NK-92 treated with Interleukin-12 subunit alpha and Interleukin-12 subunit beta, amount 100 ng/mL, for 24 hours (cell line): Measurements from ENCODE around the gene PPP2R2D.
"Not testable (repeated sequence)": the region's sequence is repeated elsewhere in the genome, so short reads cannot be mapped to it uniquely, and the experiment has no call there.

Source experiments
- DNase-seq: peaks from one replicate; lab custom pipeline; 2025; lab: John Stamatoyannopoulos, UW

PPP2R2D gene

GRCh38 chr10:131908151-131908550, 7.3 kb downstream of the PPP2R2D start:
- no peak for DNase-seq

DNA sequence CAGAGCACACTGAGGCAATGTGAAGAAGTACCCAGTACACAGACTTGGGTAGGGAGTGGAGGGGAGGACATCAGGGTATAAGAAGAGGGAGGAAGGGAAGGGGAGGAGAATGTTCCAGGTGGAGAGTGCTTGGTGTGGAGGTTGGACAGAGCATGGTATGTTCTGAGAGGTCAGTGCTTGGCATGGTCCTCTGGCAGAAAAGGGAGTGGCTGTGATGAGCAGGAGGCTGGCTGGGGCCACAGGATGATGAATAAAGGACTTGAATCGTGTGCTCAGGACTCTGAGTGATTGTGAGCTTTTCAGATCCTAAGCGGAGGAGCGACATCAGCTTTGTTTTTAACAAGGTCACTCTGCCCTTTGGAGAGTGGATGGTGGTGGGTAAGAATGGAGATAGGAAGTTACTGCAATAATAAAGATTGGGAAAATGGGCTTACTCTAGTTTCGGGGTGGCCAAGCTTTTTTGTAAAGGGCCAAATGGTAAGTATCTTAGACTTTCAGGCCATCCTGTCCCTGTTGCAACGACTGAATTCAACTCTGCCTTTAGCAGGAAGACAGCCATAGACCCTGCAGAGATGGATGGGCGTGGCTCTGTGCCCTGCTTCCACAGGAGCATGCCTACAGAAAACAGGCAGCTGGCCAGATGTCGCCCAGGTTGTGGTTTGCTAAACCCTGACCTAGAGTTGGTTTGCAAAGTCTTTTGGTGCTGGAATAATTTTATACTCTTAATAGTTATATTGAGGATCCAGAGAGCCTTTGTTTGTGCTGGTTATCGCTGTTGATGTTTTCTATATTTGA, 8.4 kb downstream of the PPP2R2D start:
- no peak for DNase-seq

DNA sequence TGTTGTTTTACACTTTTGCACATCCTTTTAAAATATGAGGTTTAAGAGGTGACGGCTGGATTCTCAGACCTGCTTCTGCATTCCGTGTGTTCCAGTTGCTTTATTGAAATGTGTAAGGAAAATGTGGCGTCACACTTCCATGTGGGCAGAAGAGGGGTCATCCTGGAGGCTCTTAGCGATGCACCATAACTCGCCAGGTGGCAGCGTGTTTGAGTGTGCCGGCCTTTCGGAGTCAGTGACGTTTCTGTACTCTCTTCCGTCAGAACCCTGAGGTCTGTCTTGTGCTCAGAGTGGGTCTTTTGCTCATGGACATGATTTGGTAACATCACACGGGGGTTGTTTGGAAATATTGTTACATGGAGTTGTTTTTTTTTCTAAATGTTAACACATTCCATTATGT, 9.1 kb downstream of the PPP2R2D start:
- no peak for DNase-seq

DNA sequence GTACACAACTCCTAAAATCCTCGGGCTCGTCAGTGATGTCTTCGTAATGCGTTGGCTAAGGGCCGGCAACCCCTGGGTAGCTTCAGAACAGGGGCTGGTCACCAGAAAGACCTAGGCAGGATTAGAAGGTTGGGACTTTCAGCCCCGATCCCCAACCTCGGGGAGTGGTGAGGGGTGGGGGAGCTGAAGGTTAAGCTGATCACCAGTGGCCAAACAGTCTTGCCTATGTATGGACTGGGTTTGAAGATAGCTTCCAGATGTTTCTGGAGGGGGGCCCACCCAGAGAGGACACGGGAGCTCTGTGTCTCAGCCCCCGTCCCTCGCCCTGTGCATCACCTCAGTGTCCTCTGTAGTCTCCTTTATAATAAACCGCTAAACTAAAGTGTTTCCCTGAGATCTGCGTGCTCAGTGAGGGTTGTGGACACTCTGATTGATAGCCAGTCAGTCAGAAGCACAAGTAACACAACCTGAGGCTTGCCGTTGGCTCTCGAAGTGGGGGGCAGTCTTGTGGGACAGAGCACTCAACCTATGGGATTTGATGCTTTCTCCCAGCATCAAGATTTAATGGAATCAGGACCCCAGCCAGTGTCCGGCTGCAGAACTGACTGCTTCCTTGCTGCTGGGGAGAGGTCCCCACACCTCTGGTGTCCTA, 10.0 kb downstream of the PPP2R2D start:
- DNase-seq = no peak

DNA sequence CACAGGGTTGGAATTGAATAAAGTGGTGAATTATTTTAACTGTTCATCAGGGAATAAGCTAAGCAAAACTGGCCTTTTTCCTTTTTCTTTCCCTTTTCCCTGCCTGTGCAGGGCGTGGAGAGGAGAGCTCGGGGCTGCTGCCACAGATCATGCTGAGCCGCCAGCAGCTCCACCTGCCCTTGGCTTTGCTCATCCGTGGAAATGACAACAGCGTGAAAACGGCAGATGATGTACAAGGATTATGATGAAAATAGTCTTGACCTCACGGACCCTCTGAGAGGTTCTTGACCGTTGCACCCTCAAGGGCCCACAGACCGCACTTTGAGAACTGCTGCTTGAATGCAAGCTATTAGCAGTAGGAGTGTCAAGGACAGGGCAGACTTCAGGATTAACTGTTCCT, 10.6 kb downstream of the PPP2R2D start:
- DNase-seq = no peak

GRCh38 chr10:131912620-131913019, 11.8 kb downstream of the PPP2R2D start:
- DNase-seq = no peak

DNA sequence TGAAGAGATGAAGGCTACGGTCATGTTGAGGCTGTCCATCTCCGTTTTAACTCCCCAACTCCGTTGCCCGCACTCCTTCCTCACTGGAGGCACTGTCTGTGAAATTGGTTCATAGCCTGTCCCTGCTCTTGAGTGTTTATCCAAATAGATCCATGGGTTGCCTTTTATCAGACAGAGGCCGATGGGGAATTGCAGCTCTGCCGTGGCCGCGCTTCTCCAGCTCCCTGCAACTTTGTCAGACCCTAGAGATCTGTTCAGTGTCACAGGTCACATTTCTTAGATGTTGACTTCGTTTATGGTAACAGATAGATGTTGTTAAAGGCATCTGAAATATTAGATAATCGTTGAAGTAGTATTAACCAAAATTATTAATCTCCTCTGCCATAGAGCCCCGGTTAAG, 14.7 kb downstream of the PPP2R2D start:
- DNase-seq = no peak

GRCh38 chr10:131915990-131916766, 15.4 kb downstream of the PPP2R2D start:
- no peak for DNase-seq

GRCh38 chr10:131916767-131917160, 16.0 kb downstream of the PPP2R2D start:
- DNase-seq = not testable (repeated sequence)

DNA sequence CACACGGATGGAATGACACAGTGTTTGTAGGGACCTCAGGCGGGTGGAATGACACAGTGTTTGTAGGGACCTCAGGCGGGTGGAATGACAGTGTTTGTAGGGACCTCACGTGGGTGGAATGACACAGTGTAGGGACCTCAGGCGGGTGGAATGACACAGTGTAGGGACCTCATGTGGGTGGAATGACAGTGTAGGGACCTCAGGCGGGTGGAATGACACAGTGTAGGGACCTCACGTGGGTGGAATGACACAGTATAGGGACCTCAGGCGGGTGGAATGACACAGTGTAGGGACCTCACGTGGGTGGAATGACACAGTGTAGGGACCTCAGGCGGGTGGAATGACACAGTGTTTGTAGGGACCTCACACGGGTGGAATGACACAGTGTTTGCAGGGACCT, 16.7 kb downstream of the PPP2R2D start:
- not testable (repeated sequence) for DNase-seq

- DNase-seq = not testable (repeated sequence)
Measured at GRCh38 chr10:131919461-131919860, 18.7 kb downstream of the PPP2R2D start.

- DNase-seq = no peak
Measured at GRCh38 chr10:131920151-131920550, 19.3 kb downstream of the PPP2R2D start.

DNA sequence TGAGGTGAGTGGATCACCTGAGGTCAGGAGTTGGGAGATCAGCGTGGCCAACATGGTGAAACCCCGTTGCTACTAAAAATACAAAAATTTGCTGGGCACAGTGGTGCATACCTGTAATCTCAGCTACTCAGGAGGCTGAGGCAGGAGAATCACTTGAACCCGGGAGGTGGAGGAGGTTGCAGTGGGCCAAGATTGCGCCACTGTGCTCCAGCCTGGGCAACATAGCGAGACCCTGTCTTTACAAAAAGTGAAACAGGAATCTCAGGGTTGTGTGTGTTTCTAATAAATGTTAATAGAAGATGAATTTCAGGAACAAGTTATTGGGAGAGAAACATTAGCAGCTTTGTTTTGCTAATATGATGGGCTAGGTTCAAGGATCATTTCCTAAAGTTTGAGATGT, 19.9 kb downstream of the PPP2R2D start:
- no peak for DNase-seq

DNA sequence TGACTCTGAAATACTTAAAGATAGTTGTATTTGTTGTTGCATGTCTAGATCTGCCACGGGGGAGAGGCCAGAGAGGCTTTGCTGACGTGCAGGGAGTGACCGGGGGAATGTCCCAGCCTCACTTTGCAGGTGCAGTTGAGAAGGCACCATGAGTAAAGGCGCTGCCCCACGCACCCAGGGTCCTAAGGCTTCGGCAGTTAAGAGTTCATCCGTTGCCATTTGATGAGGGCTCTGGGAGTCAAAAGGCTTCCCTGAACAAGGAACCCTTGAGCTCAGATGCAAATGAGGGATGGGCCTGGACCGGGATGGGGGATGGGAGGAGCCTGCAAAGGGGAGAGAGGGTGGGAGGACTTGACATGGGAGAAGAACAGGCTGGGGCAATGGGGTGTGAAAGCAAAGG, 20.4 kb downstream of the PPP2R2D start:
- DNase-seq = no peak

- no peak for DNase-seq
Measured at GRCh38 chr10:131923038-131923756, 22.4 kb downstream of the PPP2R2D start.

GRCh38 chr10:131925011-131925649, 24.3 kb downstream of the PPP2R2D start:
- DNase-seq = no peak

DNA sequence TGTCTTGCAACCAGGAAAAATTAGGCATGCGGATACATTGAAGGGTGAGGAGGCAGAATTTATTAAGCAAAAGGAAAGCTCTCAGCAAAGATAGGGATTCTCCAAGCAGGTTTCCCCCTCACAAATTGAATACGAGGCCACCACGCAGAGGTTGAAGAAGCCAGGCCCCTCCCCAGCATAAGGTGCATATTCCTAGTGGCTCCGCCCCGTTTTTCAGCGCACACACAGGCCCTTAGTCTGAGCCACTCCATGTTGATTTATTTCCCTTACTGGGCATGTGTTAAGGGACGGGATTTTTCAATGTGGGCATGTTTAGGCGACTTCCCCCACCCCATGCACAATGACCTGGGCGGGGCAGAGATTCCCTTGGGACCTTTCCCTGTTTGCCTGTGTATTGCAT, 24.9 kb downstream of the PPP2R2D start:
- DNase-seq = no peak

DNA sequence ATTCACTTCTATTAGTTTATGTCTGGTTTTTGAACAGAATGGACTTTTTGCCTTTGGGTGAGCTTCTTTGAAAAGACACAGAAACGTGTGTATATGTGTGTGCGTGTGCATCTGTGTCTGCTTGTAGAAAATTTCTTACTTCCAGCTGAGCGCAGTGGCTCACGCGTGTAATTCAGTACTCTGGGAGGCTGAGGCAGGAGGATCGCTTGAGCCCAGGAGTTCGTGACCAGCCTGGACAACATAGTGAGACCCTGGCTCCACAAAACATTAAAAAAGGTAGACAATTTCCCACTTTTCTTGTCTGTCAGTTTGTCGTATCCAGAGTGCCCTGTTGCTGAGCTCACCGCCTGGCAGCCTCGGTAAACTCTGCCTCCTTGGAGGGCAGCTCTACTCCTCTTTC, 25.4 kb downstream of the PPP2R2D start:
- no peak for DNase-seq

DNA sequence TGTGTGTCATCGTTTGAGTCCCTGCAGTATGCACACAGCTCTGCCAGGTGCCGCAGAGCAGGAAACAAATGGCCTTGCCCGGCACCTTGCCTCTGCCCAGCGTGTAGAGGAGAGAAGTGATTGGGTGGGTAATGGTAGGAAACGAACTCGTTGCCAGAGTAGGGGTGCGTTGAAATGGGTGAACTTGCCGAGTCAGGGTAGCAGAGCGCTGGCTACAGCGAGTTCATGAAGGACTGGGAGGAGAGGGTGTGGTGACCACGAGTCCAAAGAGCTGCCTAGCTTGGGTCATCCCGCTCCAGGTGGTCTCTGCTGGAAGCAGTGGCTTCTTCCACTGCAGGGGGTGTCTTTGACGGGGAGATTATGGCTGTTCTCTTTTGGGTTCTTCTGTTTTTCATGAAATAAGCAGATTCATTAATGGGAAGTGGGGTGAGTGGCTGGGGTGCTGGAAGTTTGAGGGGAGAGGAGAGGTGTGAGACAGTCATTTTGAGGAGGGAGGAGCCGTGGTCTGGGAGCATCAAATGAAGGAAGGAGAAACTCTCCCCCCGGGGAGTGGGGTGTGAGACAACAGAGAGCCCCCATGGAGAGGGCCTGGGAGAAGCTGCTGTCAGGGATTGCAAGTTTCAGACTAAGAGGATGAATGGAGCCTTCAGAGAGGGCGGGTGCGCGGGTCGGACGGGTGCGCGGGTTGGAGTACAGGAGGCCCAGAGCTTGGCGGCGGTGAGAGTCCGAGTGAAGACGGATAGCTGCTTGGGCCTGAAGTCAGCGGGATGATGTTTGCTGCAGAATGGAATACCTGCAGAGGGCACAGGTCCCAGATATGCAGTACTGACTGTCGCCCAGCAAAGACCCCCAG, 26.2 kb downstream of the PPP2R2D start:
- DNase-seq = no peak

DNA sequence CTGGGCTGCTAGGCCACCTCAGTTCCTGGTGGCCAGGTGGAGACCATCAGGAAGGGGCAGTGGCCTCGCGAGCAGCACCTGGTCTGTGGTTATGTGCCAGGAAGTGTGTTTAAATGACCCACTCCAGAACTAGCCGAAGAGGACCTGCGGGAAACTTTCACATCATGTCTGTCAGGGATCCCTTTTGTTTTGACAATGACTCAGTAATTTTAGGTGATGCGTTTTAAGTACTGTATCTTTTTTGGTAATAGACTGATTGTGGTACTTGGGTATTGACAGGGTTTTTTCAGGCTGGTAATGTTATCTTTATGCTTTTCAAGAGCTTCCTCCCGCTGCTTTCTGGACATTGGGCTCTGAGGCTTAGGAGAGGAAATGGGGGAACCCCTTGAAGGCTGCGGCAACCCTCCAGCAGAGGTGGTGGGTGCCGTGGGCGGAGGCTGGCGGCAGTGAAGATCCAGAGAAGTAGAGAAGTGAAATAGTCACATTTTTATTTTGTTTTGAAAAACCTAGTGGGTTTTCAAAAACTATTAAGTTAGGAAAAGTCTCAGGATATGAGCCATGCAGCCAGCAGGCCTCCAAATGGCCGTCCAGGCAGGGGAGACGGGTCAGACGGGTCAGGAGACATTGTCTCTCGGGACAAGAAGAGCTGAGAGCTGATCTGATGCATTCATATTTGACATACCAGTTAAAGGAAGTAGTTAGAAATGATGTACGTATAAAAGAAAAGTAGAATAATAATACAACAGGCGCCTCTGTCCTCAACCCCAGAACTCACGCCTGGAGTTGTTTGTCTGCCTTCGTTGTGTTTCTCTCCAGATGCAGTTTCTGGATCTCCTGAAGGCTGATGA, 27.7 kb downstream of the PPP2R2D start:
- no peak for DNase-seq
